Astrocyte of the spinal cord (primary cell): ENCODE data around the gene AMH.

Experiments used
- DNase-seq: peaks from one replicate; pipeline ENCODE4 v3.0.0; 2011; ENCODE audit warnings: low read depth, low spot score
- H3K4me3 ChIP-seq: 2 replicates; pipeline ENCODE4 v1.5.1; 2011; ENCODE audit warnings: low read depth, mild to moderate bottlenecking, low read length, moderate library complexity
- in situ Hi-C: cut with HindIII; loops from 2 replicates; pipeline ENCODE4 v1.10.0; 2017; ENCODE audit warnings: low sequenced_read_pairs
- TF ChIP-seq, protein P1 (sequence below): IDR thresholded peaks from 2 replicates; pipeline ENCODE4 v1.5.1; 2012; ENCODE audit warnings: low read depth, mild to moderate bottlenecking, low read length, inconsistent platforms

The AMH gene

DNA sequence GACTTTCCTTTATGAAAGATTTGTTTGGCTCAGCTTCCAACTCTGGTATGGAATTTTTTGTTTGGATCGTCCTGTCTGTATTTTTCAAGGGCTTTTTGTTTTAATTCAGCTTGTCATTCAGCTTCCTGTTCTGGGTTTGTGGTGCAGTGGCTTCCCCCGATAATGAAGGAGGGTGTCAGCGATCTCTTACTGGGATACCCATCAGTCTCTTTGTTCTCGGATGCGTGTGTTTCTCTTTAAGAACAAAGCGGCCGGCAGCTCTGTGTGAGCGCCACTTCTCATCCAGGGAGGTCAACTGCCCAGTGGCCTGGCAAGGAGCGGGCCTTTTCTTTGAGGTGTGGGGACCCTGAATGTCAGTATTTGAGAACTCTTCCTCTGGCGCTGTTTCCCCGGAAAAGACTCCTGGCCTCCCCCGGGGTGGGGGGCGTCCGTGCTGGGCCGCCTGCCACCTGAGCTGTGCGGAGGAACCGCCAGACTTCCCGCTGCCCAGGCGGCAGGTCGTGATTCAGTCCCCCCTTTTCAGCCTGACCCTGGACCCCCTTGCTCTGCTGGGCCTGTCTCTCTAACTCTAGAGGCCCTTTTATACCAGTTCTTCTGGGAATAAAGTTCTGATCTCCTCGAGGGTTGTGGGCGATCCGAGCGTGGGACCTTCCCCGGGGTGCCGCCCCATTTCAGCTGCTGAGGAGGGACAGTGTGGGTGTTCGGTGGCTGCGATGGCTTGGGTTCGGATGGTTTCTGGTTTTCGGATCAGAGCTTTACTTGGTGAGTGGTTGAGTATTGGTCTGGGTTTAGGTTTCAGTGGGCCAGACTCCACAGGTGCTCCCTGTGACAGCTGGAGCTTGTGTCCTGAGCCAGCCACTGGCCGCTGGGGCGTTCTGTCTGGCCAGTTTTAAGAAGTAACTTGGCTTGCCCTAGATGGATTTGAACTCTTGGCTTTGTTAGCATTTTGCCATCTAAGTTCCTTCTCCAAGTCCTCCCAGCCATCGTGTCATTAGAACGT is 9.1 kb upstream of the AMH start:
- TF ChIP-seq, protein P1, sequence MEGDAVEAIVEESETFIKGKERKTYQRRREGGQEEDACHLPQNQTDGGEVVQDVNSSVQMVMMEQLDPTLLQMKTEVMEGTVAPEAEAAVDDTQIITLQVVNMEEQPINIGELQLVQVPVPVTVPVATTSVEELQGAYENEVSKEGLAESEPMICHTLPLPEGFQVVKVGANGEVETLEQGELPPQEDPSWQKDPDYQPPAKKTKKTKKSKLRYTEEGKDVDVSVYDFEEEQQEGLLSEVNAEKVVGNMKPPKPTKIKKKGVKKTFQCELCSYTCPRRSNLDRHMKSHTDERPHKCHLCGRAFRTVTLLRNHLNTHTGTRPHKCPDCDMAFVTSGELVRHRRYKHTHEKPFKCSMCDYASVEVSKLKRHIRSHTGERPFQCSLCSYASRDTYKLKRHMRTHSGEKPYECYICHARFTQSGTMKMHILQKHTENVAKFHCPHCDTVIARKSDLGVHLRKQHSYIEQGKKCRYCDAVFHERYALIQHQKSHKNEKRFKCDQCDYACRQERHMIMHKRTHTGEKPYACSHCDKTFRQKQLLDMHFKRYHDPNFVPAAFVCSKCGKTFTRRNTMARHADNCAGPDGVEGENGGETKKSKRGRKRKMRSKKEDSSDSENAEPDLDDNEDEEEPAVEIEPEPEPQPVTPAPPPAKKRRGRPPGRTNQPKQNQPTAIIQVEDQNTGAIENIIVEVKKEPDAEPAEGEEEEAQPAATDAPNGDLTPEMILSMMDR, result no peak
- peak; percentile 51 for DNase-seq
- peak overlapping the region; percentile 48 for H3K4me3 ChIP-seq
- in situ Hi-C loops, result no loop called here

DNA sequence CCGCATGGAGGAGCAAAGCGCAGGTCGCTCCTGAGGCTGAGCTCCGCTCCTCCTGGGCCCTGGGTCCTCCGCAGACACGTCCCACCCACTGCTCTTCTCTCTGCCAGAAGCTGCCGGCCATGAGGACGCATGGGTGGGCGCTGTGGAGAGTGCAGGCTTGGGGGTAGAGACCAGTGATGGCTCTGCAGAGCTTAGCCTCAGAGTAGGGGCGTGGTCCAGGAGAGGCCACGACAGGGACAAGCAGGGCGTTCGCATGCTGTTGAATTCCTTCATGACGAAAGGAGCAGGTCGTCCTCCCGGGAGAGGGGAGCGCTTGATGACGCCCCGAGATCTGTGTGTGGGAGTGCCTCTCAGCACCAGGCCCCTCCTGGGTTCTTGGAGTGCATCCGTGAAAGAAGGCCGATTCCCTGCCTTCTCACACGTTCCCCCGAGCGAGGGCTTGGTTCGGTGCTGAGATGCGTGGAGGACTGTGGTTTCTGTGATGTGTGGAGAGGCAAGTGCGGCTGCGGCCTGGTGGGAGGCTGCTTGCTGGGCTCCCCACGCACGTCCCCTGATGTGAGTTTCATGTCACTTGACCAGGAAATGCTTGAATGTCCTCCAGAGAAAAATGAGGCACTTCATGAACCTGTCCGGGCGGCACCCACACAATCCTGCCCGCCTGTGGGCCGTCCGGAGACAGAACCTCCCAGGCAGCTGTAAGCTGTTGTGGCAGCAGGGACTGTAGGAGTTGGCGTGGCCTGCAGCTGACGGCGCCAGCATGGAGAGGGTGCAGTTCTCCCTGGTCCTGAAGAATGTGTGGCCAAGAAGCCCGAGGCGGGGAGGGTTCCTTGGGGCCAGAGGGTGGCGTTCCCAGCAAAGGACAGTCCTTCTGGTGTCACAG is 8.0 kb upstream of the AMH start:
- no peak overlapping the region for H3K4me3 ChIP-seq
- in situ Hi-C loops, result no loop called here
- TF ChIP-seq, protein P1, result no peak
- no peak for DNase-seq

DNA sequence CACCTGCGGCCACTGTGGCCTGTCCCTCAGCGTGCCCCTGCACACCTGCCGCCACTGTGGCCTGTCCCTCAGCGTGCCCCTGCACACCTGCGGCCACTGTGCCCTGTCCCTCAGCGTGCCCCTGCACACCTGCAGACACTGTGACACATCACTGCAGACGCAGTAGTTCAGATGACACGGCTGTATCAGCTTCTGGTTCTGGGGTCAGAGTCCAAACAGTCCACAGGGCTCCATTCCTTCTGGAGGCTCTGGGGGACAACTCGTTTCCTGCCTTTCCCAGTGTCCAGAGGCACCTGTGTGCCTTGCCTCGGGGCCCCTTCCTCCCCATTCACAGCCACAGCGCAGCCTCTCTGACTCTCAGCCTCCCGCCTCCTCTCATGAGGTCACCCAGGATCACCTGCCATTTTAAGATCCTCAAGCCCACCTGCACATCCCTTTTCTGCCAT is 7.0 kb upstream of the AMH start:
- no peak overlapping the region for H3K4me3 ChIP-seq
- in situ Hi-C loops, result no loop called here
- no peak for DNase-seq
- TF ChIP-seq, protein P1, result no peak

DNA sequence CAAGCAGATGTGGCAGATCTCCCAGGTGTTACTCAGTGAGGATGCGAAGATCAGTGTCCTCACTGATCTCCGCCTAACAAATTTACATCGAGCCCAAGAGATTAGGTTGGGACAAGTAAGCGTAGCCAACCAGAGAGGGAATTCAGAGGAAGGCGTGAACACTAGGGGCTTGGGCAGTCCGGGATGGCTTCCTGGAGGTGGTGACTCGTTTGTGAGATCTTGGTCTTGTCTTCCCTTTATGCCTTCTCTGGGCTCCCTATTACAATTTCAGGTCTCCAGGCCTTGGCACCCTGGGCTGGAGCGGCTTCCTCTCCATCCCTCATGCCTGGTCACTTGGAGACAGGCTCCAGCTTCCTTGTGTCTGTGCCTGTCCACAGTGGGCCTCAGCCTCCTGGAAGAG is 6.3 kb upstream of the AMH start:
- in situ Hi-C loops, result no loop called here
- no peak overlapping the region for H3K4me3 ChIP-seq
- TF ChIP-seq, protein P1, result no peak
- no peak for DNase-seq

DNA sequence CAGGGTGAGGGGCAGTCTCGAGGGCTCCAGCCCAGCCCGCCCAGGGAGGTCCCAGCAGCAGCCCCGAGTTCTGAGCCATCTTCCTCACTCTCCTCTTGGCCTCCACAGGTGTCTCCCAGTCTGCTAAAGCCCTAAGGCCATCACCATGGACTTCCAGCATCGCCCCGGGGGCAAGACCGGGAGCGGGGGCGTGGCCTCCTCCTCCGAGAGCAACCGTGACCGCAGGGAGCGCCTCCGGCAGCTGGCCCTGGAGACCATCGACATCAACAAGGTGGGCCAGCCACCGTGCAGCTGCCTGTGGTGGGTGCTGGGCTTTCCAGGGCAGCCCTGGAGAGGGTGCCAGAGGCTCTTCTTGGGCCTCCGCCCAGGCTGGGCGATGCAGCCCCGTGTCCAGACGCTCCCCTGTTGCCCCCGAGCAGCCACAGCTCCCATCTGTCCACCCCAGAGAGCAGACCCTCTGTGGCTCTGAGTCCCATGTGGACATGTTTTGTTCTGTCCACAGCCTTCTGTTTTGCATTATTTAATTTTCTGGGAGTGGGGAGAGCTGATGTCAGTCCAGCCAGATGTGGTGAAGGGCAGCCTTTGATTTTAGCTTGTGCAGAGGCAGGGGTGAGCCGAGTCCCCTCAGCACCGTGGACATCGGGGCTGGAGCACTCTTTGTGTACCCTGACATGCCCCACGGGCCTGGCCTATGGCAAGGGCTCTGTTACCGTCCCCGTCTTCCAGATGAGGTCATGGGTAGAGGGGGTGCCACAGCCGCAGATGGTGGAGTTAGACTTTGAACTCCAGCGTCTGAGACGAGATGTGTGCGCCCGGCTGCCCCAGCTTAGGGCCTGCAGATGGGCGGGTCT is 5.6 kb upstream of the AMH start:
- TF ChIP-seq, protein P1, result no peak
- H3K4me3 ChIP-seq, result no peak overlapping the region
- in situ Hi-C loops, result no loop called here
- DNase-seq, result no peak

DNA sequence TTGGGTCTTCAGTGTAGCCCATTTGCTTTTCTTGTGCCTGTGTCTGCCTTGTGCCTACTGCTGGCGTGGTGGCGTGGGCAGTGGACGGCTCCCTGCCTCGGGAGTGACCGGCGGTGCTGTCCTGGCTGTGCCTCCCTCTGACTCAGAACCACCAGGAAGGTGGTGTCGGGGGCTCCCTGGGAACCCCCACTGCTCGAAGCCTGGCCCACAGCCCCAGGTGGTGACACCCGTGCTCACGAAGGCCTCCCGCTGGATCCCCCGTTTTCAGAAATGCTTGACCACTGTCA is 5.1 kb upstream of the AMH start:
- TF ChIP-seq, protein P1, result no peak
- no peak overlapping the region for H3K4me3 ChIP-seq
- DNase-seq, result no peak
- in situ Hi-C loops, result no loop called here
